SK-N-SH treated with all-trans-retinoic acid at 6 μM for 48 hours (cell line): Measurements from ENCODE around the gene RPS6KA2.

Experiments
- ATAC-seq: fragments of 200-7000 bp; cut with Tn5 transposase; 3 replicates; pipeline ENCODE4 v1.9.1; 2020; ENCODE audit warnings: mild to moderate bottlenecking, moderate library complexity
- ARNTL ChIP-seq: fragments of 450-650 bp; formaldehyde crosslinking; IDR thresholded peaks from 2 replicates; pipeline ENCODE4 v1.5.0; 2020; ENCODE audit warnings: low read depth, mild to moderate bottlenecking, moderate library complexity, borderline replicate concordance
- BACH2 ChIP-seq: fragments of 250-450 bp; sonication (Bioruptor Pico); IDR thresholded peaks from 2 replicates; pipeline ENCODE4 v1.9.0; 2021; ENCODE audit warnings: mild to moderate bottlenecking, borderline replicate concordance
- ESRRG ChIP-seq: fragments of 250-450 bp; sonication (Bioruptor Pico); IDR thresholded peaks from 2 replicates; pipeline ENCODE4 v1.6.1; 2021; ENCODE audit warnings: mild to moderate bottlenecking
- ISL1 ChIP-seq: fragments of 250-450 bp; sonication (Bioruptor Pico); IDR thresholded peaks from 2 replicates; pipeline ENCODE4 v2.1.2; 2022; ENCODE audit warnings: mild to moderate bottlenecking, moderate library complexity
- OSR1 ChIP-seq: fragments of 250-450 bp; sonication (Bioruptor Pico); IDR thresholded peaks from 2 replicates; pipeline ENCODE4 v1.8.0; 2022; ENCODE audit warnings: moderate library complexity, mild to moderate bottlenecking, inconsistent platforms
- PATZ1 ChIP-seq: fragments of 250-450 bp; sonication (Bioruptor Pico); IDR thresholded peaks from 2 replicates; pipeline ENCODE4 v1.8.0; 2020; ENCODE audit warnings: mild to moderate bottlenecking, moderate library complexity, borderline replicate concordance
- PPARA ChIP-seq: fragments of 250-450 bp; sonication (Bioruptor Pico); IDR thresholded peaks from 2 replicates; pipeline ENCODE4 v1.5.0; 2020; ENCODE audit warnings: mild to moderate bottlenecking, borderline replicate concordance
- RARB ChIP-seq: fragments of 250-450 bp; sonication (Bioruptor Pico); IDR thresholded peaks from 2 replicates; pipeline ENCODE4 v1.8.0; 2021; ENCODE audit warnings: mild to moderate bottlenecking, moderate library complexity
- SNAI2 ChIP-seq: fragments of 250-450 bp; sonication (Bioruptor Pico); IDR thresholded peaks from 2 replicates; pipeline ENCODE4 v1.5.0; 2020; ENCODE audit warnings: mild to moderate bottlenecking, moderate library complexity
- TCF4 ChIP-seq: fragments of 250-450 bp; sonication (Bioruptor Pico); IDR thresholded peaks from 2 replicates; pipeline ENCODE4 v1.8.0; 2021; ENCODE audit warnings: mild to moderate bottlenecking, moderate library complexity, borderline replicate concordance
- TOX ChIP-seq: fragments of 250-450 bp; sonication (Bioruptor Pico); IDR thresholded peaks from 2 replicates; pipeline ENCODE4 v1.8.0; 2021; ENCODE audit warnings: mild to moderate bottlenecking, moderate library complexity, borderline replicate concordance
- ZC3H10 ChIP-seq: fragments of 250-450 bp; sonication (Bioruptor Pico); IDR thresholded peaks from 2 replicates; pipeline ENCODE4 v1.5.1; 2021; ENCODE audit warnings: mild to moderate bottlenecking, moderate library complexity
- ZFP3 ChIP-seq: fragments of 250-450 bp; sonication (Bioruptor Pico); IDR thresholded peaks from 2 replicates; pipeline ENCODE4 v1.5.0; 2020; ENCODE audit warnings: mild to moderate bottlenecking, moderate library complexity
- ZFP30 ChIP-seq: fragments of 450-650 bp; formaldehyde crosslinking; IDR thresholded peaks from 2 replicates; pipeline ENCODE4 v1.5.0; 2022; ENCODE audit warnings: mild to moderate bottlenecking, moderate library complexity
- ZNF565 ChIP-seq: fragments of 450-650 bp; formaldehyde crosslinking; conservative IDR thresholded peaks from 2 replicates; pipeline ENCODE4 v1.5.0; 2020; ENCODE audit warnings: low read depth, mild to moderate bottlenecking, moderate library complexity
- ZNF70 ChIP-seq: fragments of 450-650 bp; formaldehyde crosslinking; IDR thresholded peaks from 2 replicates; pipeline ENCODE4 v1.5.0; 2020; ENCODE audit warnings: mild to moderate bottlenecking, moderate library complexity
- ZNF8 ChIP-seq: fragments of 450-650 bp; formaldehyde crosslinking; IDR thresholded peaks from 2 replicates; pipeline ENCODE4 v1.5.0; 2020; ENCODE audit warnings: mild to moderate bottlenecking, moderate library complexity
- TF ChIP-seq, protein P1 (sequence below): fragments of 250-450 bp; sonication (Bioruptor Pico); IDR thresholded peaks from 2 replicates; pipeline ENCODE4 v1.8.0; 2021; ENCODE audit warnings: low read depth, mild to moderate bottlenecking, moderate library complexity, borderline replicate concordance
- TF ChIP-seq, protein P2 (sequence below): fragments of 250-450 bp; sonication (Bioruptor Pico); IDR thresholded peaks from 2 replicates; pipeline ENCODE4 v1.5.1; 2021; ENCODE audit warnings: mild to moderate bottlenecking, moderate library complexity
- TF ChIP-seq, protein P3 (sequence below): fragments of 250-450 bp; sonication (Bioruptor Pico); IDR thresholded peaks from 2 replicates; pipeline ENCODE4 v1.5.0; 2020; ENCODE audit warnings: mild to moderate bottlenecking, moderate library complexity

Gene RPS6KA2

GRCh38 chr6:166561771-166562359 lies 65.2 kb downstream of the RPS6KA2 start:
- no peak for ATAC-seq
- TF ChIP-seq TCF4 (CRISPR knock-in tag) (no peak), ZNF70 (CRISPR knock-in tag) (no peak), ESRRG (CRISPR knock-in tag) (no peak), PPARA (CRISPR knock-in tag) (no peak), ZFP3 (CRISPR knock-in tag) (no peak), ZFP30 (CRISPR knock-in tag) (no peak), OSR1 (CRISPR knock-in tag) (no peak), BACH2 (CRISPR knock-in tag) (no peak), TOX (CRISPR knock-in tag) (no peak), ISL1 (CRISPR knock-in tag) (no peak), SNAI2 (no peak), ARNTL (CRISPR knock-in tag) (no peak), RARB (CRISPR knock-in tag) (no peak), ZNF8 (no peak), PATZ1 (CRISPR knock-in tag) (no peak), ZNF565 (CRISPR knock-in tag) (no peak), ZC3H10 (CRISPR knock-in tag) (no peak)
- TF ChIP-seq, protein P1, sequence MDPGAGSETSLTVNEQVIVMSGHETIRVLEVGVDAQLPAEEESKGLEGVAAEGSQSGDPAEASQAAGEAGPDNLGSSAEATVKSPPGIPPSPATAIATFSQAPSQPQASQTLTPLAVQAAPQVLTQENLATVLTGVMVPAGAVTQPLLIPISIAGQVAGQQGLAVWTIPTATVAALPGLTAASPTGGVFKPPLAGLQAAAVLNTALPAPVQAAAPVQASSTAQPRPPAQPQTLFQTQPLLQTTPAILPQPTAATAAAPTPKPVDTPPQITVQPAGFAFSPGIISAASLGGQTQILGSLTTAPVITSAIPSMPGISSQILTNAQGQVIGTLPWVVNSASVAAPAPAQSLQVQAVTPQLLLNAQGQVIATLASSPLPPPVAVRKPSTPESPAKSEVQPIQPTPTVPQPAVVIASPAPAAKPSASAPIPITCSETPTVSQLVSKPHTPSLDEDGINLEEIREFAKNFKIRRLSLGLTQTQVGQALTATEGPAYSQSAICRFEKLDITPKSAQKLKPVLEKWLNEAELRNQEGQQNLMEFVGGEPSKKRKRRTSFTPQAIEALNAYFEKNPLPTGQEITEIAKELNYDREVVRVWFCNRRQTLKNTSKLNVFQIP (CRISPR knock-in tag) = no peak
- TF ChIP-seq, protein P2, sequence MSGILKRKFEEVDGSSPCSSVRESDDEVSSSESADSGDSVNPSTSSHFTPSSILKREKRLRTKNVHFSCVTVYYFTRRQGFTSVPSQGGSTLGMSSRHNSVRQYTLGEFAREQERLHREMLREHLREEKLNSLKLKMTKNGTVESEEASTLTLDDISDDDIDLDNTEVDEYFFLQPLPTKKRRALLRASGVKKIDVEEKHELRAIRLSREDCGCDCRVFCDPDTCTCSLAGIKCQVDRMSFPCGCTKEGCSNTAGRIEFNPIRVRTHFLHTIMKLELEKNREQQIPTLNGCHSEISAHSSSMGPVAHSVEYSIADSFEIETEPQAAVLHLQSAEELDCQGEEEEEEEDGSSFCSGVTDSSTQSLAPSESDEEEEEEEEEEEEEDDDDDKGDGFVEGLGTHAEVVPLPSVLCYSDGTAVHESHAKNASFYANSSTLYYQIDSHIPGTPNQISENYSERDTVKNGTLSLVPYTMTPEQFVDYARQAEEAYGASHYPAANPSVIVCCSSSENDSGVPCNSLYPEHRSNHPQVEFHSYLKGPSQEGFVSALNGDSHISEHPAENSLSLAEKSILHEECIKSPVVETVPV (CRISPR knock-in tag) = no peak
- TF ChIP-seq, all 23 proteins: peak for 0

DNA sequence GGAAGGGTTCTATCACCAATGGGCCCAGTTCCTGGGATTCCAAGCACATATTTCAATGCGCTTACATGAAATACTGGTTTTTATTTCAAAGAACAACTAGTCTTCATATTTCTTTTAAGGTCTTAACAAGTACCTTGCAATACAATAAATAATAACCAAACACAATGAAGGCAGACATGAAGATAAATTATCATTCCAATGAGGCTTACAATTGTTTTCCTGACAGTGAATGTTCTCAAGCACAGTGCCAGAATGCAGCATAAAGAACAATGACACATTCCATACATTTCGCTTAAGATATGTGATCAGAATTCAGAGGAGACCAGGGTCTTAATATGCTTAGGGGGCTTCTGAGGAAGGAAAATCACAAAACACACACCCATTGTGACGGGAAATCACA lies 66.8 kb downstream of the RPS6KA2 start:
- ATAC-seq = no peak
- TF ChIP-seq ZC3H10 (CRISPR knock-in tag) = no peak
- TF ChIP-seq BACH2 (CRISPR knock-in tag) = no peak
- TF ChIP-seq, protein P3, sequence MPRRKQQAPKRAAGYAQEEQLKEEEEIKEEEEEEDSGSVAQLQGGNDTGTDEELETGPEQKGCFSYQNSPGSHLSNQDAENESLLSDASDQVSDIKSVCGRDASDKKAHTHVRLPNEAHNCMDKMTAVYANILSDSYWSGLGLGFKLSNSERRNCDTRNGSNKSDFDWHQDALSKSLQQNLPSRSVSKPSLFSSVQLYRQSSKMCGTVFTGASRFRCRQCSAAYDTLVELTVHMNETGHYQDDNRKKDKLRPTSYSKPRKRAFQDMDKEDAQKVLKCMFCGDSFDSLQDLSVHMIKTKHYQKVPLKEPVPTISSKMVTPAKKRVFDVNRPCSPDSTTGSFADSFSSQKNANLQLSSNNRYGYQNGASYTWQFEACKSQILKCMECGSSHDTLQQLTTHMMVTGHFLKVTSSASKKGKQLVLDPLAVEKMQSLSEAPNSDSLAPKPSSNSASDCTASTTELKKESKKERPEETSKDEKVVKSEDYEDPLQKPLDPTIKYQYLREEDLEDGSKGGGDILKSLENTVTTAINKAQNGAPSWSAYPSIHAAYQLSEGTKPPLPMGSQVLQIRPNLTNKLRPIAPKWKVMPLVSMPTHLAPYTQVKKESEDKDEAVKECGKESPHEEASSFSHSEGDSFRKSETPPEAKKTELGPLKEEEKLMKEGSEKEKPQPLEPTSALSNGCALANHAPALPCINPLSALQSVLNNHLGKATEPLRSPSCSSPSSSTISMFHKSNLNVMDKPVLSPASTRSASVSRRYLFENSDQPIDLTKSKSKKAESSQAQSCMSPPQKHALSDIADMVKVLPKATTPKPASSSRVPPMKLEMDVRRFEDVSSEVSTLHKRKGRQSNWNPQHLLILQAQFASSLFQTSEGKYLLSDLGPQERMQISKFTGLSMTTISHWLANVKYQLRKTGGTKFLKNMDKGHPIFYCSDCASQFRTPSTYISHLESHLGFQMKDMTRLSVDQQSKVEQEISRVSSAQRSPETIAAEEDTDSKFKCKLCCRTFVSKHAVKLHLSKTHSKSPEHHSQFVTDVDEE (CRISPR knock-in tag) = no peak
- TF ChIP-seq PATZ1 (CRISPR knock-in tag) = no peak
- TF ChIP-seq ARNTL (CRISPR knock-in tag) = no peak
- no peak for TF ChIP-seq ZFP3 (CRISPR knock-in tag)
- TF ChIP-seq ZNF565 (CRISPR knock-in tag) = no peak
- TF ChIP-seq ISL1 (CRISPR knock-in tag) = no peak
- TF ChIP-seq ZNF70 (CRISPR knock-in tag) = no peak
- no peak for TF ChIP-seq SNAI2
- TF ChIP-seq ZFP30 (CRISPR knock-in tag) = no peak
